HL-60/S4 (cell line): Measurements from ENCODE around the gene LCN15.

ENCODE experiments used
- in situ Hi-C: fragments of 300-500 bp; cut with MboI; formaldehyde crosslinking; loops from 2 replicates; pipeline ENCODE4 v1.14.3; 2022; ENCODE audit warnings: low sequenced_read_pairs

Gene LCN15

GRCh38 chr9:136795000-136795348 lies 30.7 kb upstream of the LCN15 start:
- in situ Hi-C loops, result loop anchor here (25.0 kb wide), 2 partner anchors 242 to 417 kb away; partner anchors contain the start of genes ABCA2, FUT7, NDOR1 and NPDC1

- in situ Hi-C loops, result loop anchor here (25.0 kb wide), 2 partner anchors 243 to 418 kb away; partner anchors contain the start of genes ABCA2, FUT7, NDOR1 and NPDC1
Measured at GRCh38 chr9:136794281-136794999, 30.1 kb upstream of the LCN15 start.

GRCh38 chr9:136793086-136793946 lies 29.0 kb upstream of the LCN15 start:
- in situ Hi-C loops, result loop anchor here (25.0 kb wide), 2 partner anchors 244 to 419 kb away; partner anchors contain the start of genes ABCA2, FUT7, NDOR1 and NPDC1

- in situ Hi-C loops, result loop anchor here (25.0 kb wide), 2 partner anchors 245 to 420 kb away; partner anchors contain the start of genes ABCA2, FUT7, NDOR1 and NPDC1
Measured at GRCh38 chr9:136792321-136793085, 28.2 kb upstream of the LCN15 start.

- in situ Hi-C loops, result loop anchor here (25.0 kb wide), 2 partner anchors 246 to 421 kb away; partner anchors contain the start of genes ABCA2, FUT7, NDOR1 and NPDC1
Measured at GRCh38 chr9:136791516-136792276, 27.4 kb upstream of the LCN15 start.

- in situ Hi-C loops, result loop anchor here (25.0 kb wide), 2 partner anchors 246 to 421 kb away; partner anchors contain the start of genes ABCA2, FUT7, NDOR1 and NPDC1
Measured at GRCh38 chr9:136790640-136791515, 26.6 kb upstream of the LCN15 start, which contains the start of gene TMEM141. TSS of gene TMEM141 (plus strand) at chr9:136791344. CDS start at chr9:136791371, 27 bp downstream.

- in situ Hi-C loops, result loop anchor here (25.0 kb wide), 2 partner anchors 248 to 423 kb away; partner anchors contain the start of genes ABCA2, FUT7, NDOR1 and NPDC1
Measured at GRCh38 chr9:136789523-136789937, 25.2 kb upstream of the LCN15 start.

- in situ Hi-C loops, result loop anchor here (25.0 kb wide), 2 partner anchors 248 to 423 kb away; partner anchors contain the start of genes ABCA2, FUT7, NDOR1 and NPDC1
Measured at GRCh38 chr9:136788644-136789522, 24.6 kb upstream of the LCN15 start.

- in situ Hi-C loops, result loop anchor here (25.0 kb wide), 2 partner anchors 249 to 424 kb away; partner anchors contain the start of genes ABCA2, FUT7, NDOR1 and NPDC1
Measured at GRCh38 chr9:136787690-136788400, 23.5 kb upstream of the LCN15 start.

GRCh38 chr9:136786983-136787382 lies 22.7 kb upstream of the LCN15 start:
- in situ Hi-C loops, result loop anchor here (25.0 kb wide), 2 partner anchors 250 to 425 kb away; partner anchors contain the start of genes ABCA2, FUT7, NDOR1 and NPDC1

- in situ Hi-C loops, result loop anchor here (25.0 kb wide), 2 partner anchors 251 to 426 kb away; partner anchors contain the start of genes ABCA2, FUT7, NDOR1 and NPDC1
Measured at GRCh38 chr9:136786451-136786850, 22.1 kb upstream of the LCN15 start.

GRCh38 chr9:136785565-136786355 lies 21.4 kb upstream of the LCN15 start:
- in situ Hi-C loops, result loop anchor here (25.0 kb wide), 2 partner anchors 252 to 427 kb away; partner anchors contain the start of genes ABCA2, FUT7, NDOR1 and NPDC1

- in situ Hi-C loops, result loop anchor here (25.0 kb wide), 2 partner anchors 252 to 427 kb away; partner anchors contain the start of genes ABCA2, FUT7, NDOR1 and NPDC1
Measured at GRCh38 chr9:136784997-136785361, 20.7 kb upstream of the LCN15 start.

GRCh38 chr9:136784249-136784996 lies 20.1 kb upstream of the LCN15 start:
- in situ Hi-C loops, result loop anchor here (25.0 kb wide), 2 partner anchors 253 to 428 kb away; partner anchors contain the start of genes ABCA2, FUT7, NDOR1 and NPDC1

- in situ Hi-C loops, result loop anchor here (25.0 kb wide), 2 partner anchors 255 to 430 kb away; partner anchors contain the start of genes ABCA2, FUT7, NDOR1 and NPDC1
Measured at GRCh38 chr9:136782452-136782851, 18.1 kb upstream of the LCN15 start.
